CMK (cell line): ENCODE data around the gene PTPRE.

Source experiments
- DNase-seq: peaks from one replicate; pipeline ENCODE4 v3.0.0-alpha.2; 2010; ENCODE audit warnings: low read depth

PTPRE gene

DNA sequence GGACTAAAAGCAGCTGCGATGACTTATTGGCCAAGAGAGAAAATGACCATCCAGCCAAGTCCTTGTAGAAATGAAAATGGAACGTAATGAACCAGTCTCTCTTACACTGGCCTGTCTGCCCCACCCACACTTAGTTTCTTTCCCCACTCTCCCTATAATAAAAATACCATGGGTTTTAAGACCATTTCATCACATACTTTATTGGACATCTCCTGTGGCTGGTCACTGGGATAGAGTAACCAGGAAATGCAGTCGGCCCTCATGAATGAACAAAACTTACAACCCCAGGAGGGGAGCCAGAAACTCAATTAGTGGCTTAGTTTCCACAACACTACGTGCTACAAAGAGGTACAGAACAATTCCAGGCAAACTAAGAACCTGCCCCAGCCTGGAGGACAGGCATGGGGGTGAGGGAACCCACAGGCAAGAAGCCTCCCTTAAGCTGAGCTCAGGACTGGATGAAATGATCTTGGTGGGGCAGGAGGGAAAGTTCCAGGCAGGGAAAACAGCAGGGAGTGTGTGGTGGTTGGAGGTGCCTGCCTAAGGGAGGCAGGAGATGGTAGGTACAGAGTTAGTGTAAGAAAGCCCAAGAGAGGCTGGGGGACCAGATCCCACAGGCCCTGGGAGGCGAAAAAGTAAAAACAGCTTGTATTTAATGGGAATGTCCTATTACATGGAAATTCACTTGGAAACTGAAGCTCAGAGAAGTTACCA is 189.7 kb downstream of the PTPRE start:
- DNase-seq = no peak

DNA sequence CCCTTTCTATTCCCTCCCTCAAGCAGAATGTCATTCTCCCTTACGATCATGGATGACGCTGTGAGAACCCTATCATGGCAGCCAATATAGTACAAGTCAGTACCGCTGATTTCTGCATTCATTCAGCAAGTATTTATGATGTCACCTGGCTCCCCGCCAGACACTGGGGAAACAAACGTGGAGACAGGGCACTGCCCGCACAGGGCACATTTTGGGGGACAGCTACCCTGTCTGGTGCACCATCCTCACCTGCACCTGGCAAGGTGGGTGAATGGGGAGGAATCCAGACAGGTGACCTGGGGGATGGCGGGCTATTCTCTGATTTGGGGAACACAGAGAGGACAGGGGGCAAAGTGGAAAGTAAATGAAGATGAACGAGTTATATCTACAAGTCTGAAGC is 190.9 kb downstream of the PTPRE start:
- no peak for DNase-seq

DNA sequence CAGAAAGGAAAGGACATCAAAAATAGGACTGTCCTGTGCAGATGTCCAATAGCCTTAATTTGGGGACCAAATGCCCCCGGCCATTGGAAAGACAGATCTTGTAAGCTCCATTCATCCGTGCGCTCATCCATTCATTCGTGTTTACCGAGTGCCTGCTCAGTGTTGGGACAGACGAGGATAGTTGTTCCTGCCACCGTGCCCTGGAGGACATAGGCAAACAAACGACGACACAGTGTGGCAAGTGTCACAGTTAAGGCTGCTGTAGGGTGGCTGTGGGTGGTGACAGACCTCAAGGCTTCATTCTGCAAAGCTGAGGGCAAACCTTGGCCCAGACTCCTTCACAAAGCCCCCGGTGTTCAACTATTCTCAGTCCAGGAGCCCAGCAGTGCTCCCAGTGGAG is 191.7 kb downstream of the PTPRE start:
- DNase-seq = no peak

DNA sequence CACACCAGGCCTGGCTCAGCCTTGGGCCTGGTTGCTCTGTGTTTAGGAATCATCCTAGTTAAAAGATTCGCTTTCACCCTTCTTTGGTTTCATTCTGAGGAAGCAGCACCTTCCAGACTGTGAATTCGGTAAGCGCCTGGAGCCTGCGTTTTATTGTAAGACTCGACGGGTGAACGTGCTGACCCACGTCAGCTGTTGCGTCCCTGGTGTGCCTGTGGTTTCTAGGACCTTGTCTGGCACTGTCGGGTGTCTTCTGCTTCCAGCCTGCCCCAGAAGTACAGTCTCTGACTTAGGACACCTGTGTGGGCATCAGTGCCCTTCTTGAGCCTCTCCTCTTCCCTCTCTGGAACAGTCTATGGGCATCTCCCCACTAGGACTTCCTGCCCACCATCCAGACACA is 193.0 kb downstream of the PTPRE start:
- DNase-seq = no peak

DNA sequence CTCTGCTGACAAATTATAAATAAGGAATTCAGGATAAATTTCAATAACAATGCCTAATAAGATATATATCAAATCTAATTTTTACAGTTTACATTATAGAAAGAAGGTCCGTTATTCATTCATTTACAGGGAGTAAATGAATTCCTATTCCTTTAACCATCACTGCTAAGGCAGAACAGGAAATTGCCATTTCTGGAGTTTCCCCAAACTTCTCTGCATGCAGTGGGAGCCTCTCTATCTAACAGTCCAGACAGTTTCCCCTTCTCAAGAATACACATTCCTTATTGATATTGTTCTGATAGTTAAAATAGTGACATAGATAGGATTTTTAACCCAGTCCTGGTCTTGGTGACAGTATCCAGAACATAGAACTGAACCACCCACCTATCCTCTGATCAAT is 195.0 kb downstream of the PTPRE start:
- DNase-seq = no peak

GRCh38 chr10:128102480-128103228 is 195.8 kb downstream of the PTPRE start:
- no peak for DNase-seq

- DNase-seq = no peak
Measured at GRCh38 chr10:128103229-128103714, 196.4 kb downstream of the PTPRE start.

DNA sequence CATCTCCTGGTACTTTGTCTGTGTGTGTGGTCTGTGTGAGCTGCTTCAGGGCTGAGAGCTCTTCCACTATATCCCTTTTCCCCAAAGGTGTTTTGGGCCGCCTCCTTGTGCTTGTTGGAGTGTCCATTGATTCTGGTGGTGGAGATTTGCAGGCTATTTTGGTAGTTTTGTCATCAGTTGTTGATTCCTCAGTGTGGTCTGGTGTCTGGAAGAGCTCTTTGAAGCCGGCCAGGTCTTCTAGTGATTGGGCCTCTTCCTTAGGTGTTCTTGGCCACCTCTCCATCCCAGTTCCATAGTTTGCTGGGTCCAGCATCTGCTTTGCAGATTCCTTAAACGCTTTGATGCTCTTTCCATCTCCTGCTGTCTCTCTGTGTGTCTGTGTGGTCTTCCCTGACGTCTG is 198.5 kb downstream of the PTPRE start:
- no peak for DNase-seq

- DNase-seq = no peak
Measured at GRCh38 chr10:128109707-128110106, 202.8 kb downstream of the PTPRE start.

GRCh38 chr10:128110339-128110738 is 203.4 kb downstream of the PTPRE start:
- no peak for DNase-seq

- no peak for DNase-seq
Measured at GRCh38 chr10:128111696-128112095, 204.8 kb downstream of the PTPRE start.

- no peak for DNase-seq
Measured at GRCh38 chr10:128113026-128113425, 206.1 kb downstream of the PTPRE start.

GRCh38 chr10:128114901-128115300 is 208.0 kb downstream of the PTPRE start:
- DNase-seq = no peak

DNA sequence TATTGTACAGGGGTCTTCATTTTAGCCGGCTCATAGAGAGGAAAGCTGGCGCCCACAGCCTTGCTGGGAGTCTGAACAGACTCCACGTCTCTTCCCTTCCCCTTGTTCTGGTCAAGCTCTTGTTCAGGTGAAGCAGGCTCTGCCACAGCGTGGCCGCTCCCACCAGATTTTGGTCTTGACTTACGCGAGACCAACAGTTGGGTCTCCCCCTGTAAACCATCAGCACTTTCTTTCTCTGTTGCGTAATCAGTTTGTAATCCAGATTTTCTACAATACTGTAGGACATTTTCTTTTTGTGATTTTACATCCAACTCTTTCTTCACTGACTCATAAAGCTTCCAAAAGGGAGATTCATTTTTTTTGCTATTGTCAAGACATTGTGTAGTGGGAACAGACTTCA is 208.5 kb downstream of the PTPRE start:
- DNase-seq = no peak

- no peak for DNase-seq
Measured at GRCh38 chr10:128116187-128116586, 209.3 kb downstream of the PTPRE start.

- no peak for DNase-seq
Measured at GRCh38 chr10:128116851-128117615, 210.1 kb downstream of the PTPRE start.

DNA sequence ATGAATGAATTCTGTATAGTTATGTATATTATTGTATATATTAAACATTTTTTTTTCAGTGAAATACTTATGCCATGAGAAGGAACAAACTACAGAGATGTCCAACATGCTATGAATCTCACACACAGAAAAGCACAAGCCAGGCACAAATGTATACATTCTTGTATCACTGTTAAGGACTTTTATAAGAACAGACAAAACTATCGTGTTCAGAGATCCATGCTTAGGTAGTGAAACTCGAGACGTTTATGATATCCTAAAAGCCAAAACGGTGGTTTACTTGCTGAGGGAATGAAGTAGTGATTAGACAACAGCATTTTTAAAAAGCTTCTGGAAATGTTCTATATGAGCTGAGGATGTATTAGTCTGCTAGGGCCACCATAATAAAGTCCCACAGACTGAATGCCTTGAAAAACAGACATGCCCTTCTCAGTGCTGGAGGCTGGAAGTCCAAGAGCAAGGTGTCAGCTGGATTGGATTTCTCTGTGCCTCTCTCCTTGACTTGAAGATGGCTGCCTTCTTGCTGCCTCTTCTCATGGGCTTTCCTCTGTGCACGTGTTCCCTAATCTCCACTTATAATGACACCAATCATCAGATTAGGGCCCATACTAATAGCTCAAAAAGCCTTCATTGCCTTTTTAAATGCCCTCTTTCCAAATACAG is 215.0 kb downstream of the PTPRE start:
- no peak for DNase-seq

- DNase-seq = no peak
Measured at GRCh38 chr10:128122931-128123330, 216.0 kb downstream of the PTPRE start.

- DNase-seq = no peak
Measured at GRCh38 chr10:128123846-128124245, 216.9 kb downstream of the PTPRE start.

DNA sequence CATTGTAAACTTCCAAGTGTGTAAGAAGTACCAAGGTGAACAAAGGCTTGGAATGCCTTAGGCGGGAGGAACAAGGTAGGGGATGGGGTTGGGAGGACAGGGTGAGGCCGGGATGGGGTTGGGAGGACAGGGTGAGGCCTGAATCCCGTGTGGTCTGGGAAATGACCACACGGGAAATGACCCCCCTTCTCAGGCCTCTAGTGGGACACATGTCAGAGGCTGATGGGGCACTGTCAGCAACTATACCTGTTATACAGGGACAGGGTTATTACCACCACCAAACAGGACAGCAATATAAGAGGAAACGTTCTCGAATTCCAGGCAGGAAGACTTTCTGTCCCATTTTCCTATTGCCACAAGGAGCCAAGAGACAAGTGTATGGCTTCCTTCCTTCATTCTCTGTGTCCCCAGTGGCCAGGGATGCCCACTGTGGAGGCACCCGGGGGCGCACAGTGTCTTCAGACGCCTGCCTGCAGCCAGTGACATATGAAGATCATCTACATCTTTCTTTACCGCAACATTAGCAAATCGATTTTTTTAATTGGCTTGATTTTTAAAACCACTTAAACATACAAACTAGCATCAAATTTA is 218.0 kb downstream of the PTPRE start:
- DNase-seq = no peak

- DNase-seq = no peak
Measured at GRCh38 chr10:128125416-128125943, 218.6 kb downstream of the PTPRE start.
